ENCODE measurements around the gene NRXN3.

Gene NRXN3

GRCh38 chr14:79165471-79166090, 995.4 kb downstream of the NRXN3 start:
- DNase-seq (ENCODE audit: low spot score), result no peak

GRCh38 chr14:79166171-79166570, 996.0 kb downstream of the NRXN3 start:
- no peak for TF ChIP-seq CTCF (IDR thresholded peaks at IDR 0.05; ENCODE audit: extremely low read depth, insufficient read depth, missing control alignments)
- in situ Hi-C loops (cut with MboI; ENCODE audit: low pct_unique_long_range_greater_than_20kb, low sequenced_read_pairs, unreplicated experiment), result no loop called here
- no peak for DNase-seq (ENCODE audit: low spot score)

More at GRCh38 chr14:79165471-79166090, 995.4 kb downstream of the NRXN3 start:
- TF ChIP-seq CTCF (IDR thresholded peaks at IDR 0.05; ENCODE audit: extremely low read depth, insufficient read depth, missing control alignments), result no peak
- in situ Hi-C loops (cut with MboI; ENCODE audit: low pct_unique_long_range_greater_than_20kb, low sequenced_read_pairs, unreplicated experiment), result no loop called here

GRCh38 chr14:79167957-79168356, 997.8 kb downstream of the NRXN3 start:
- TF ChIP-seq CTCF (IDR thresholded peaks at IDR 0.05; ENCODE audit: extremely low read depth, insufficient read depth, missing control alignments), result no peak
- DNase-seq (ENCODE audit: low spot score), result no peak
- in situ Hi-C loops (cut with MboI; ENCODE audit: low pct_unique_long_range_greater_than_20kb, low sequenced_read_pairs, unreplicated experiment), result no loop called here

GRCh38 chr14:79175671-79176070, 1005.5 kb downstream of the NRXN3 start:
- in situ Hi-C loops (cut with MboI; ENCODE audit: low pct_unique_long_range_greater_than_20kb, low sequenced_read_pairs, unreplicated experiment), result no loop called here
- DNase-seq (ENCODE audit: low spot score), result no peak
- no peak for TF ChIP-seq CTCF (IDR thresholded peaks at IDR 0.05; ENCODE audit: extremely low read depth, insufficient read depth, missing control alignments)

- in situ Hi-C loops (cut with MboI; ENCODE audit: low pct_unique_long_range_greater_than_20kb, low sequenced_read_pairs, unreplicated experiment), result no loop called here
- DNase-seq (ENCODE audit: low spot score), result no peak
- no peak for TF ChIP-seq CTCF (IDR thresholded peaks at IDR 0.05; ENCODE audit: extremely low read depth, insufficient read depth, missing control alignments)
Observed at GRCh38 chr14:79177106-79177505, 1006.9 kb downstream of the NRXN3 start.

GRCh38 chr14:79178719-79179118, 1008.5 kb downstream of the NRXN3 start:
- TF ChIP-seq CTCF (IDR thresholded peaks at IDR 0.05; ENCODE audit: extremely low read depth, insufficient read depth, missing control alignments), result no peak
- DNase-seq (ENCODE audit: low spot score), result no peak
- in situ Hi-C loops (cut with MboI; ENCODE audit: low pct_unique_long_range_greater_than_20kb, low sequenced_read_pairs, unreplicated experiment), result no loop called here
